SK-N-SH treated with all-trans-retinoic acid at 6 μM for 48 hours (cell line): ENCODE measurements around the gene AIDA.

ENCODE experiments used
- ARNTL ChIP-seq: fragments of 450-650 bp; formaldehyde crosslinking; IDR thresholded peaks from 2 replicates; pipeline ENCODE4 v1.5.0; 2020; ENCODE audit warnings: low read depth, mild to moderate bottlenecking, moderate library complexity, borderline replicate concordance
- BACH2 ChIP-seq: fragments of 250-450 bp; sonication (Bioruptor Pico); IDR thresholded peaks from 2 replicates; pipeline ENCODE4 v1.9.0; 2021; ENCODE audit warnings: mild to moderate bottlenecking, borderline replicate concordance
- CSDC2 ChIP-seq: fragments of 250-450 bp; sonication (Bioruptor Pico); IDR thresholded peaks from 2 replicates; pipeline ENCODE4 v1.5.0; 2020; ENCODE audit warnings: mild to moderate bottlenecking, moderate library complexity
- GLIS3 ChIP-seq: fragments of 250-450 bp; sonication (Bioruptor Pico); IDR thresholded peaks from 2 replicates; pipeline ENCODE4 v1.5.0; 2020; ENCODE audit warnings: mild to moderate bottlenecking, moderate library complexity
- PATZ1 ChIP-seq: fragments of 250-450 bp; sonication (Bioruptor Pico); IDR thresholded peaks from 2 replicates; pipeline ENCODE4 v1.8.0; 2020; ENCODE audit warnings: mild to moderate bottlenecking, moderate library complexity, borderline replicate concordance
- TSHZ2 ChIP-seq: fragments of 250-450 bp; sonication (Bioruptor Pico); IDR thresholded peaks from 2 replicates; pipeline ENCODE4 v1.5.0; 2020; ENCODE audit warnings: mild to moderate bottlenecking, moderate library complexity
- ZFP30 ChIP-seq: fragments of 450-650 bp; formaldehyde crosslinking; IDR thresholded peaks from 2 replicates; pipeline ENCODE4 v1.5.0; 2022; ENCODE audit warnings: mild to moderate bottlenecking, moderate library complexity

- no peak for TF ChIP-seq GLIS3 (CRISPR knock-in tag)
- no peak for TF ChIP-seq ARNTL (CRISPR knock-in tag)
- TF ChIP-seq TSHZ2 (CRISPR knock-in tag) = no peak
- TF ChIP-seq ZFP30 (CRISPR knock-in tag) = no peak
- no peak for TF ChIP-seq BACH2
- no peak for TF ChIP-seq PATZ1 (CRISPR knock-in tag)
- no peak for TF ChIP-seq CSDC2 (CRISPR knock-in tag)
Measured at GRCh38 chr1:222697203-222697602, 15.1 kb downstream of the AIDA start.
